HT-29 (cell line): ENCODE measurements around the gene PDYN. TPM values are rescaled to one million over a fixed set of nuclear protein-coding genes. Genes with fewer than 3 reads are reported as not detected.

ENCODE experiments used
- DNase-seq: peaks from one replicate; pipeline ENCODE4 v3.0.0-alpha.2; 2015; ENCODE audit warnings: low spot score
- total RNA-seq: library from RNA; depleted of rRNA; stranded (reverse); fragments of >200 nt; shearing (Covaris generic); gene quantifications from 2 replicates; pipeline ENCODE4 v1.2.3, GENCODE V29; 2014

PDYN gene
- total RNA-seq, 1 experiment from 2014 or later, result not detected

- DNase-seq, result no peak
These were observed 769 bp upstream of the PDYN start for GRCh38 chr20:1994627-1995026.

- no peak for DNase-seq
These were observed 1.3 kb downstream of the PDYN start for GRCh38 chr20:1992359-1993110.

- no peak for DNase-seq
These were observed 6.0 kb downstream of the PDYN start for GRCh38 chr20:1987826-1988225.

GRCh38 chr20:1983301-1983700, 10.6 kb downstream of the PDYN start:
- DNase-seq, result no peak

- no peak for DNase-seq
These were observed 11.2 kb downstream of the PDYN start for GRCh38 chr20:1982686-1983085.

- DNase-seq, result no peak
These were observed 14.6 kb downstream of the PDYN start for GRCh38 chr20:1979106-1979778.

GRCh38 chr20:1975291-1975690, 18.6 kb downstream of the PDYN start:
- no peak for DNase-seq

GRCh38 chr20:1973601-1974440, 20.0 kb downstream of the PDYN start:
- DNase-seq, result no peak

- DNase-seq, result no peak
These were observed 21.8 kb downstream of the PDYN start for GRCh38 chr20:1971893-1972586.

- DNase-seq, result no peak
These were observed 24.9 kb downstream of the PDYN start for GRCh38 chr20:1968964-1969363.

GRCh38 chr20:1965520-1966351, 28.1 kb downstream of the PDYN start:
- DNase-seq, result peak; percentile 66

GRCh38 chr20:1964659-1965405, 29.0 kb downstream of the PDYN start:
- no peak for DNase-seq

- no peak for DNase-seq
These were observed 29.8 kb downstream of the PDYN start for GRCh38 chr20:1964061-1964460.

GRCh38 chr20:1961374-1961773, 32.5 kb downstream of the PDYN start:
- DNase-seq, result no peak

- no peak for DNase-seq
These were observed 34.7 kb downstream of the PDYN start for GRCh38 chr20:1959156-1959555.

- no peak for DNase-seq
These were observed 35.4 kb downstream of the PDYN start for GRCh38 chr20:1958426-1958825.

- DNase-seq, result no peak
These were observed 38.6 kb downstream of the PDYN start for GRCh38 chr20:1955217-1955616.

- no peak for DNase-seq
These were observed 40.2 kb downstream of the PDYN start for GRCh38 chr20:1953621-1954020.

- no peak for DNase-seq
These were observed 40.9 kb downstream of the PDYN start for GRCh38 chr20:1952737-1953530.
